SHP77 (cell line): ENCODE results near the gene ZNF618.
A peak's percentile ranks its signal among the peaks of the same experiment; 100 is the strongest.

Source experiments
- DNase-seq, 2 experiments: peaks; one replicate each; lab custom pipeline; 2025; lab: John Stamatoyannopoulos, UW

The ZNF618 gene

GRCh38 chr9:113934167-113934828 lies 58.2 kb downstream of the ZNF618 start:
- no peak for DNase-seq

- peak in 1 of 2 experiments; percentile 14 for DNase-seq
Measured at GRCh38 chr9:113934829-113935676, 58.9 kb downstream of the ZNF618 start.

- no peak for DNase-seq
Measured at GRCh38 chr9:113935677-113936380, 59.7 kb downstream of the ZNF618 start.

- no peak for DNase-seq
Measured at GRCh38 chr9:113940077-113940476, 64.0 kb downstream of the ZNF618 start.

GRCh38 chr9:113941056-113941455 lies 64.9 kb downstream of the ZNF618 start:
- DNase-seq: no peak

- DNase-seq: no peak
Measured at GRCh38 chr9:113941526-113941925, 65.4 kb downstream of the ZNF618 start.

- DNase-seq: no peak
Measured at GRCh38 chr9:113943112-113944009, 67.3 kb downstream of the ZNF618 start.

GRCh38 chr9:113945784-113946183 lies 69.7 kb downstream of the ZNF618 start:
- DNase-seq: no peak

- DNase-seq: no peak
Measured at GRCh38 chr9:113946496-113947115, 70.5 kb downstream of the ZNF618 start.

GRCh38 chr9:113947941-113948340 lies 71.8 kb downstream of the ZNF618 start:
- DNase-seq: no peak

- no peak for DNase-seq
Measured at GRCh38 chr9:113948891-113949570, 72.9 kb downstream of the ZNF618 start.

- DNase-seq: no peak
Measured at GRCh38 chr9:113949571-113950078, 73.5 kb downstream of the ZNF618 start.

GRCh38 chr9:113950195-113951031 lies 74.3 kb downstream of the ZNF618 start:
- DNase-seq: no peak

GRCh38 chr9:113951032-113951372 lies 74.9 kb downstream of the ZNF618 start:
- no peak for DNase-seq

- no peak for DNase-seq
Measured at GRCh38 chr9:113952676-113953075, 76.6 kb downstream of the ZNF618 start.

GRCh38 chr9:113953531-113953930 lies 77.4 kb downstream of the ZNF618 start:
- DNase-seq: no peak

GRCh38 chr9:113954591-113954990 lies 78.5 kb downstream of the ZNF618 start:
- DNase-seq: no peak

- DNase-seq: no peak
Measured at GRCh38 chr9:113955076-113955752, 79.1 kb downstream of the ZNF618 start.

- no peak for DNase-seq
Measured at GRCh38 chr9:113956901-113957300, 80.8 kb downstream of the ZNF618 start.
